Osteocyte (in vitro differentiated cells): ENCODE results near the gene GMPPB. TPM values are rescaled to one million over a fixed set of nuclear protein-coding genes. Genes with fewer than 3 reads are reported as not detected.
"Not testable (repeated sequence)": the region's sequence is repeated elsewhere in the genome, so short reads cannot be mapped to it uniquely, and the experiment has no call there.

Experiments
- DNase-seq: peaks from one replicate; pipeline ENCODE4 v3.0.0; 2021; ENCODE audit warnings: mixed read lengths; ENCODE audit not compliant: unreplicated experiment; ENCODE audit errors: extremely low spot score
- H3K27ac Mint-ChIP-seq: one replicate; pipeline ENCODE4 v1.8.0; 2021; ENCODE audit warnings: mild to moderate bottlenecking, mixed read lengths; ENCODE audit not compliant: unreplicated experiment
- H3K27me3 Mint-ChIP-seq: one replicate; pipeline ENCODE4 v1.8.0; 2021; ENCODE audit warnings: mixed read lengths; ENCODE audit not compliant: unreplicated experiment
- H3K36me3 Mint-ChIP-seq: one replicate; pipeline ENCODE4 v1.8.0; 2021; ENCODE audit warnings: mixed read lengths; ENCODE audit not compliant: unreplicated experiment
- H3K4me1 Mint-ChIP-seq: one replicate; pipeline ENCODE4 v1.8.0; 2021; ENCODE audit warnings: mixed read lengths; ENCODE audit not compliant: unreplicated experiment
- H3K4me3 Mint-ChIP-seq: one replicate; pipeline ENCODE4 v1.8.0; 2021; ENCODE audit warnings: mild to moderate bottlenecking, moderate library complexity, mixed read lengths; ENCODE audit not compliant: unreplicated experiment
- H3K9me3 Mint-ChIP-seq: one replicate; pipeline ENCODE4 v1.8.0; 2021; ENCODE audit warnings: mixed read lengths; ENCODE audit not compliant: unreplicated experiment
- total RNA-seq: library from RNA; stranded (reverse); gene quantifications from 2 replicates; pipeline ENCODE4 v1.2.1, GENCODE V29; 2021
- TF ChIP-seq, protein P1 (sequence below): fragments of 200-600 bp; sonication (generic); IDR thresholded peaks from 2 replicates; pipeline ENCODE4 v1.5.0; 2021; ENCODE audit warnings: antibody characterized with exemption, mild to moderate bottlenecking, moderate library complexity

GMPPB gene
- total RNA-seq, 1 donor from 2014 or later: 27.5 TPM

DNA sequence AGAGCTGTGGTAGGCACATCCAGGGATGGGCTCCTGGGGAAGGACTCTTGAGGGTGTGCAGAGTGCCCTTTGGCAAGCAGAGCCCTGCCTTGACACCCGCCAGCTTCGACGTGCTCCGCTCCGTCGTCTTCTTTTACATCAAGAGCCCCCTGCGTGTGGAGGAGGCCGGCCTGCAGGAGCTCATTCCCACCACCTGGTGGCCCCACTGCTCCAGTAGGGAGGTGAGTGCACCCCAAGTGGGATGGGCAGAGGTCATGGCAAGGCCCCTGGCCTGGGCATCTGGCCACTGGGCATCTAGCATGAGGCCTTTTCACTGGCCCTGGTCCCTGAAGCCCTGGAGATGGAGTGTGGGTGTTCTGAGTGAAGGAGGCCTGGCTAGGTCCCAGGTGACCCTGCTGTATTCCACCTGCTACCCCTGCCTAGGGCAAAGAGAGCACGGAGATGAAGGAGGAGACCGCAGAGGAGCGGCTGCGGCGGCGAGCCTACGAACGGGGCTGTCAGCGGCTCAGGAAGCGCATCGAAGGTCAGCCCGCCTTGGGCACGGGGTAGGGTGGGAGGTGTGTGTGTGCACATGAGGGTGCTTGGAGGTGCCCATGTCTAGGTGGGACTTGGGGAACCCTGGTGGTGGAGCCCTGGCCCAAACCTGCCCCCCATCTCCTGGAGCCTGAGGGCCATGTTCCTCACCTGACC is 22.2 kb downstream of the GMPPB start:
- peaks cover 10% of the 10 kb centered on the region for H3K36me3 Mint-ChIP-seq
- H3K9me3 Mint-ChIP-seq: no peaks in the 10 kb centered on the region
- TF ChIP-seq, protein P1, sequence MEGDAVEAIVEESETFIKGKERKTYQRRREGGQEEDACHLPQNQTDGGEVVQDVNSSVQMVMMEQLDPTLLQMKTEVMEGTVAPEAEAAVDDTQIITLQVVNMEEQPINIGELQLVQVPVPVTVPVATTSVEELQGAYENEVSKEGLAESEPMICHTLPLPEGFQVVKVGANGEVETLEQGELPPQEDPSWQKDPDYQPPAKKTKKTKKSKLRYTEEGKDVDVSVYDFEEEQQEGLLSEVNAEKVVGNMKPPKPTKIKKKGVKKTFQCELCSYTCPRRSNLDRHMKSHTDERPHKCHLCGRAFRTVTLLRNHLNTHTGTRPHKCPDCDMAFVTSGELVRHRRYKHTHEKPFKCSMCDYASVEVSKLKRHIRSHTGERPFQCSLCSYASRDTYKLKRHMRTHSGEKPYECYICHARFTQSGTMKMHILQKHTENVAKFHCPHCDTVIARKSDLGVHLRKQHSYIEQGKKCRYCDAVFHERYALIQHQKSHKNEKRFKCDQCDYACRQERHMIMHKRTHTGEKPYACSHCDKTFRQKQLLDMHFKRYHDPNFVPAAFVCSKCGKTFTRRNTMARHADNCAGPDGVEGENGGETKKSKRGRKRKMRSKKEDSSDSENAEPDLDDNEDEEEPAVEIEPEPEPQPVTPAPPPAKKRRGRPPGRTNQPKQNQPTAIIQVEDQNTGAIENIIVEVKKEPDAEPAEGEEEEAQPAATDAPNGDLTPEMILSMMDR: peak; percentile 49
- H3K27ac Mint-ChIP-seq: no peak overlapping the region
- no peak overlapping the region for H3K4me3 Mint-ChIP-seq
- DNase-seq: no peak
- H3K4me1 Mint-ChIP-seq: peaks cover 5% of the 10 kb centered on the region
- H3K27me3 Mint-ChIP-seq: no peaks in the 10 kb centered on the region

DNA sequence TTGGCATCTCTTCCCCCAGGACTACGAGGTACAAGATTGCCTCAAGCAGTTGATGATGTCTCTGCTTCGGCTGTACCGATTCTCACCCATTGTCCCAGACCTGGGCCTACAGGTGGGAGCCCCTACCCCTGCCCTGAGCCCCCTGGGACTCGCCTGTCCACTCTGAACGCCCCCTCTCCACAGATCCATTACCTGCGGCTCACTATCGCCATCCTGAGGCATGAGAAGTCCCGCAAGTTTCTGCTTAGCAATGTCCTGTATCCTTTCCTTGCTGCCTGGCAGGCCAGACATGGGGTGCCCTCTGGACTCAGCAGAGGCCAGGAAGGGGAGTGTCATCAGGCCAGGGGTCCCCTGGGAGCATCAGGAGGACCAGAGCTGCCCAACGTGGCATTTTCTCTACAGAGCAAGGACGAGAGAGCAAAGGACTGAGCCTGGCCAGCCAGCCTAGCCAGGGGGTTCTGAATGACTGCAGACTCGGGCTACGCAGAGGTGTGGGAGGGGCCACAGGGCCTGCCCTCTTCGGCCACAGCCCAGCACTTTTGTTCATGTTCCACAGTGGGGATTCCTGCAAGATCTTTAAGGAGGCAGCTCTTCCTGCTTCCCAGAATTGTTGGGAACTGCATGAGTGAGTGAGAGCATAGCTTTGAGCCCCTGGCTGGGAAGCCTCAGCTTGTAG is 23.2 kb downstream of the GMPPB start:
- Mint-ChIP-seq H3K27me3 (no peaks in the 10 kb centered on the region), H3K4me1 (peaks cover 5% of the 10 kb centered on the region)

DNA sequence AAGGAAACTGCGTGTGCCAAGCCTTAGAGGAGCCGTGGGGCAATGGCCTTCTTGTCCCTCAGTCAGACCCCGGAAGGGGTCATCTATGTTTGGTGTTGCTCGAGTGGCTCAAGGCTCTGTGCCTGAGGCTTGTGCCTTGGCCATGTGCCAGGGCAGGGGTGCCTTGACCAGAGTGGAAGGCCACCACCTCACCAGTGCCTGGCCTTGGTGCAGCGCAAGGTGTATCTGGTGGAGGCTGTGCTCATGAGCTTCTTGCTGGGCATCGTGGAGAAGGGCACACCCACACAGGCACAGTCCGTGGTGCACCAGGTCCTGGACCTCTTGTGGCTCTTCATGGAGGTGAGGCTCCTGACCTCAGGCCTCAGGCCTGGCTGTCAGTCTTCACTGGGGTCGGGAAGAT is 23.7 kb downstream of the GMPPB start:
- TF ChIP-seq, protein P1: no peak
- no peak for DNase-seq
- H3K4me1 Mint-ChIP-seq: peaks cover 5% of the 10 kb centered on the region
- no peak overlapping the region for H3K4me3 Mint-ChIP-seq
- no peaks in the 10 kb centered on the region for H3K9me3 Mint-ChIP-seq
- no peak overlapping the region for H3K27ac Mint-ChIP-seq
- peaks cover 10% of the 10 kb centered on the region for H3K36me3 Mint-ChIP-seq
- H3K27me3 Mint-ChIP-seq: no peaks in the 10 kb centered on the region

More for the DNA sequence above, 23.2 kb downstream of the GMPPB start:
- H3K4me3 Mint-ChIP-seq: no peak overlapping the region
- peaks cover 10% of the 10 kb centered on the region for H3K36me3 Mint-ChIP-seq
- H3K9me3 Mint-ChIP-seq: no peaks in the 10 kb centered on the region
- TF ChIP-seq, protein P1: no peak
- no peak overlapping the region for H3K27ac Mint-ChIP-seq
- DNase-seq: no peak

DNA sequence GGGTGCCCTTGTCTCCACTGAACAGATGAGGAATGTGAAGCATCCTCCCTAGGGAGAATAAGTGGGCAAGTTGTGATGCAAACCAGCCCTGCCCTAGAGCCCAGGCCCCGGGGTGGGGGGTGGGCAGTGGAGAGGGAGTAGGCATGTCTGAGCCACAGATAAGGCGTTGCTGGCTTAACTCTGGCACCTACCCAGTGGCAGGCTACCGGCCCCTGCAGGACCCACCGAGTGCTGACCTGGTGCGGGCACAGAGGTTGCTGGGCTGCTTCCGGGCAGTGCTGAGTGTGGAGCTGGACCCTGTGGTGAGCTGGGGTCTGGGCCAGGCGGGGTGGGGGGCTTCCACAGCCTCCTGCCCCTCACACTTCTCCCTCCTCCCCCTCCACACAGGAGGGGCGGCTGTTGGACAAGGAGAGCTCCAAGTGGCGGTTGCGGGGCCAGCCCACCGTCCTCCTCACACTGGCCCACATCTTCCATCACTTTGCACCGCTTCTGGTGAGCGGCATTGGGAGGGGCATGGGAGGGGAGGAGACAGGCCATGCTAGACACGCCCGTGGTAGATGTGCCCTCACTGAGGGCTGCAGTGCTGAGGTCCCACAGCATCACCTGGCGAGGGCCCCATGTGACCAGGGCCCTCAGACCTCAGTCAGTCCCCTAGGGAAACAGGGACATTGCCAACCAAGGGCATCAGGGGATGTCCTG is 24.3 kb downstream of the GMPPB start:
- peaks cover 5% of the 10 kb centered on the region for H3K4me1 Mint-ChIP-seq
- no peak overlapping the region for H3K4me3 Mint-ChIP-seq
- TF ChIP-seq, protein P1: no peak
- DNase-seq: no peak
- peaks cover 10% of the 10 kb centered on the region for H3K36me3 Mint-ChIP-seq
- H3K27me3 Mint-ChIP-seq: no peaks in the 10 kb centered on the region
- H3K27ac Mint-ChIP-seq: peak overlapping the region; percentile 38
- H3K9me3 Mint-ChIP-seq: no peaks in the 10 kb centered on the region

DNA sequence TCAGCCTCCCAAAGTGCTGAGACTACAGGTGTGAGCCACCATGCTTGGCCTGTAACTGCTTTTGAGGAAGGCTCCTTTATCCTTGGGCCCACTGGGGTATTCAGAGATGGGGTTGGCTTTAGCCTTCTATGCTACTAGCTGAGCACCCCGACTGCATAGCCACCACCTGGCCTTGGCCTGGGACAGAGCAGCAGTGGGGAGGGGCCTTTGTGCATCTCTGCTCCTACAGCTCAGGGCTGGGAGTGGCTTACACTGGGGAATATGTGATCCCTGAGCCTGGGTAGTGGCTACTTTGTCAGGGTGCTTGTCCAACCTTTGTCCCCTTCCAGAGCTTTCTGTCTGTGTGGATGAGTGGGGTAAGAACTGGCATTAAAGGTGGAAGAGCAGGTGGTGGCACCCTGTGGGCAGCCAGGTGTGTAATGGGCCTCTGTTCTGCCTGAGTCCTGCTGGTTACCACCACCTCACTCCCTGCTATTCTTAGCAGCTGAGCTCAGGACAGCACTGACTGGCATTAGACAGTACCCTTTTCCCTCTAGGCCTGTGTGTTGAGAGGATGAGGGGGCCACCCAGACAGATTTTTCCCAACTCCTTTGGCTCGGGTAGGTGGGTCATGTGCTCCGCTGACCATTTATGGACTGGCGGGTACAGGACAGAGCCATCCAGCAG is 28.3 kb downstream of the GMPPB start:
- H3K36me3 Mint-ChIP-seq, DNase-seq, H3K9me3 Mint-ChIP-seq, H3K4me3 Mint-ChIP-seq, H3K27ac Mint-ChIP-seq, H3K27me3 Mint-ChIP-seq: not testable (repeated sequence)
- peaks cover 12% of the 10 kb centered on the region for H3K4me1 Mint-ChIP-seq

DNA sequence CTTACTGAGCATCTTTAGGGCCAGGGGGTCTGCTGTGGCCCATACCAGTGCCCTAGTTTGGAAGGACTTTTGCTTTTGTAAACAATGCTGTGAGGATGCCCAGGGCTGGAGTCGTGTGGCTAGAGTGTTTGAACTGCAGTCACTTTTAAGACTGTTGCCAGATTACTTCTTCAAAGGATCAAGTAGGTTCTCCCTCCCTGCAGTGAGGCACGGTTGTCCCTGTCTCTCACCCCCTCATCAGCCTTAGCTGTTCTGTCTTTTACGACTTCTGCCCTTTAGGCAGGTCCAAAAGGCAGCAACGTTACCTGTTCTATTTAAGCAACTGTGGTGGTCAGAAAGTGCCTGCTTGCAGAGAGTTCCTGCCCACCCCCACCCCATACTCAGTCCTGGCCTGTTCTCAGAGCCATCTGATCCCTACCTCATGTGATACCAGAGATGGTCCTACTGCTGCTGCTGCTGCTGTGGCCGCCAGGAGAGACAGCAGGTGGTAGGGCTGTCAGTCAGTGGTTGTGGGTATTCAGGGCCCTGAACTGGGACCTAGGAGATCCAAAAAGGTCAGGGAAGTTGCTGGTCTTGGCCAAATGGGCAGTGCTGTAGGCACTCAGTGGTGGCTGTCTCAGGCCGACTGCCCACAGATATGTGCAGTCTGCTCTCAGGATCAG is 29.2 kb downstream of the GMPPB start:
- H3K27me3 Mint-ChIP-seq, H3K36me3 Mint-ChIP-seq, DNase-seq, H3K4me3 Mint-ChIP-seq, H3K27ac Mint-ChIP-seq, H3K9me3 Mint-ChIP-seq: not testable (repeated sequence)
- H3K4me1 Mint-ChIP-seq: peaks cover 20% of the 10 kb centered on the region

DNA sequence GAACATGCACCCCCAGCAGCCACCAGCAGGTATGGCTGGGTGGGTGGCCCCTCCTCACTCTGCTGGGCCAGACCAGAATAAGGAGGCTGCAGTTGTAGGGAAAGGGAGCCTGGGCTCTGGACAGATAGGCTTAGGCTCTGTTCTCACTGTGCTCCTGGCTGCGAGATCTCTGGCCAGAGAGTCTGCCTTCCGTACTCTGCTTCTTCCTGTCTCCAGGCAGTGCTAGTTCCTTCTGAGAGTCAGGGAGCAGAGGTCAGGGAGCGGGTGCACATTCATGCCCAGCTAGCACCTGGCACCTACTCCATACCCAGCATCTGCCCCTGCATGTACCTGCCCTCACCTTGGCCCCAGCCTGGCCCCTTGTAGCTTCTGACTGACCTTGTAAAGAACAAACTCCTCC is 32.3 kb downstream of the GMPPB start:
- H3K9me3 Mint-ChIP-seq, H3K27ac Mint-ChIP-seq, DNase-seq, H3K4me3 Mint-ChIP-seq, H3K27me3 Mint-ChIP-seq, H3K36me3 Mint-ChIP-seq: not testable (repeated sequence)
- H3K4me1 Mint-ChIP-seq: peaks cover 24% of the 10 kb centered on the region
